Smooth muscle cell (in vitro differentiated cells): ENCODE data around the gene FAR2. TPM values are rescaled to one million over a fixed set of nuclear protein-coding genes. Genes with fewer than 3 reads are reported as not detected.
"Not testable (repeated sequence)": the region's sequence is repeated elsewhere in the genome, so short reads cannot be mapped to it uniquely, and the experiment has no call there.

Experiments used
- DNase-seq: peaks from one replicate; lab custom pipeline; 2025; ENCODE audit not compliant: unreplicated experiment; lab: John Stamatoyannopoulos, UW
- H2AFZ ChIP-seq: fragments of 200-600 bp; sonication (generic); 2 replicates; pipeline ENCODE4 v1.6.0; 2016; ENCODE audit warnings: antibody characterized with exemption, low read depth, mild to moderate bottlenecking
- H3F3A ChIP-seq: fragments of 200-600 bp; sonication (generic); 2 replicates; pipeline ENCODE4 v1.6.0; 2017; ENCODE audit warnings: antibody characterized with exemption, low read depth
- H3K27ac ChIP-seq: fragments of 200-600 bp; sonication (generic); 2 replicates; pipeline ENCODE4 v1.5.1; 2016; ENCODE audit warnings: low read depth, mild to moderate bottlenecking
- H3K27me3 ChIP-seq: fragments of 200-600 bp; sonication (generic); 2 replicates; pipeline ENCODE4 v1.6.1; 2016; ENCODE audit warnings: low read depth, mild to moderate bottlenecking
- H3K36me3 ChIP-seq: fragments of 200-600 bp; sonication (generic); 2 replicates; pipeline ENCODE4 v1.5.1; 2016; ENCODE audit warnings: low read depth
- H3K4me1 ChIP-seq: fragments of 200-600 bp; sonication (generic); 2 replicates; pipeline ENCODE4 v1.5.1; 2016; ENCODE audit warnings: low read depth
- H3K4me2 ChIP-seq: fragments of 200-600 bp; sonication (generic); 2 replicates; pipeline ENCODE4 v1.6.0; 2016; ENCODE audit warnings: mild to moderate bottlenecking
- H3K4me3 ChIP-seq: fragments of 200-600 bp; sonication (generic); 2 replicates; pipeline ENCODE4 v1.5.1; 2016; ENCODE audit warnings: mild to moderate bottlenecking
- H3K79me2 ChIP-seq: fragments of 200-600 bp; sonication (generic); 2 replicates; pipeline ENCODE4 v1.6.0; 2016; ENCODE audit warnings: low read depth, mild to moderate bottlenecking
- H3K9ac ChIP-seq: fragments of 200-600 bp; sonication (generic); 2 replicates; pipeline ENCODE4 v1.6.0; 2016; ENCODE audit warnings: low read depth
- H3K9me3 ChIP-seq: fragments of 200-600 bp; sonication (generic); replicated peaks from 2 replicates; pipeline ENCODE4 v1.5.1; 2016; ENCODE audit warnings: low read depth
- H4K20me1 ChIP-seq: fragments of 200-600 bp; sonication (generic); 2 replicates; pipeline ENCODE4 v1.6.0; 2016; ENCODE audit warnings: low read depth
- CTCF ChIP-seq: fragments of 200-600 bp; sonication (generic); IDR thresholded peaks from 2 replicates; pipeline ENCODE4 v1.5.1; 2017; ENCODE audit warnings: borderline replicate concordance, mild to moderate bottlenecking, antibody characterized with exemption; ENCODE audit not compliant: insufficient read depth, poor library complexity, severe bottlenecking
- WGBS: methylation state at CpG from one replicate; pipeline ENCODE4 v1.1.7; 2016; ENCODE audit warnings: low lambda C conversion rate; 5-methylcytosine and 5-hydroxymethylcytosine counted together
- polyA plus RNA-seq: library from polyadenylated mRNA; unstranded; fragments of >200 nt; fragmentation: Nextera tagmentation; extraction: Ambion mirVana; gene quantifications from 2 replicates; pipeline ENCODE4 v1.2.1, GENCODE V29; 2016
- total RNA-seq: library from RNA; depleted of rRNA; stranded (reverse); fragments of >200 nt; gene quantifications from 2 replicates; pipeline ENCODE4 v1.2.3, GENCODE V29; 2014

FAR2 gene
- total and polyA plus RNA-seq, 2 experiments from 2014 or later: 1.5 to 8.5 TPM

- Histone ChIP-seq H3K9me3 (no peaks in the 10 kb centered on the region), H3K36me3 (no peaks in the 10 kb centered on the region), H3K27ac (no peak overlapping the region), H3F3A (no peaks in the 10 kb centered on the region), H3K79me2 (peaks cover 90% of the 10 kb centered on the region), H3K4me2 (no peak overlapping the region), H3K27me3 (no peaks in the 10 kb centered on the region), H3K4me3 (no peak overlapping the region), H3K9ac (no peak overlapping the region), H2AFZ (no peak overlapping the region), H4K20me1 (peaks cover 41% of the 10 kb centered on the region), H3K4me1 (peaks cover 10% of the 10 kb centered on the region)
- DNase-seq: no peak
- WGBS: 98% methylated on average over 2 of the region's 2 CpGs
- no peak for TF ChIP-seq CTCF
These were observed 227.0 kb downstream of the FAR2 start for GRCh38 chr12:29376118-29376517.

- Histone ChIP-seq H3K4me3 (peak within 1 kb of the TSS; percentile 83), H4K20me1 (peaks cover 9% of the 10 kb centered on the region), H3K36me3 (no peaks in the 10 kb centered on the region), H3K27ac (peak within 1 kb of the TSS; percentile 95), H3K4me1 (peaks cover 10% of the 10 kb centered on the region), H3K4me2 (peak within 1 kb of the TSS; percentile 92), H3K9ac (peak within 1 kb of the TSS; percentile 98), H3K9me3 (no peaks in the 10 kb centered on the region), H3K27me3 (no peaks in the 10 kb centered on the region), H3F3A (no peaks in the 10 kb centered on the region), H3K79me2 (peaks cover 47% of the 10 kb centered on the region), H2AFZ (peak within 1 kb of the TSS; percentile 99)
- peak; percentile 65 for DNase-seq
- WGBS: under 1% methylated on average over 55 of the region's 55 CpGs
- no peak for TF ChIP-seq CTCF
These were observed 231.8 kb downstream of the FAR2 start, which contains the start of gene ERGIC2 for GRCh38 chr12:29380536-29381523. TSS of gene ERGIC2 (minus strand) at chr12:29381172. CDS start at chr12:29371633, 9,539 bp downstream.

GRCh38 chr12:29382251-29382650 lies 233.2 kb downstream of the FAR2 start:
- H3K4me3 ChIP-seq: no peak overlapping the region
- no peaks in the 10 kb centered on the region for H3K36me3 ChIP-seq
- H3K4me1 ChIP-seq: peaks cover 10% of the 10 kb centered on the region
- TF ChIP-seq CTCF: no peak
- H3K79me2 ChIP-seq: peaks cover 33% of the 10 kb centered on the region
- no peaks in the 10 kb centered on the region for H3F3A ChIP-seq
- no peaks in the 10 kb centered on the region for H4K20me1 ChIP-seq
- no peak overlapping the region for H3K9ac ChIP-seq
- H3K4me2 ChIP-seq: no peak overlapping the region
- WGBS: 97% methylated on average over 2 of the region's 2 CpGs
- H3K9me3 ChIP-seq: no peaks in the 10 kb centered on the region
- DNase-seq: no peak
- H3K27ac ChIP-seq: no peak overlapping the region
- H2AFZ ChIP-seq: peak overlapping the region; percentile 24
- no peaks in the 10 kb centered on the region for H3K27me3 ChIP-seq

DNA sequence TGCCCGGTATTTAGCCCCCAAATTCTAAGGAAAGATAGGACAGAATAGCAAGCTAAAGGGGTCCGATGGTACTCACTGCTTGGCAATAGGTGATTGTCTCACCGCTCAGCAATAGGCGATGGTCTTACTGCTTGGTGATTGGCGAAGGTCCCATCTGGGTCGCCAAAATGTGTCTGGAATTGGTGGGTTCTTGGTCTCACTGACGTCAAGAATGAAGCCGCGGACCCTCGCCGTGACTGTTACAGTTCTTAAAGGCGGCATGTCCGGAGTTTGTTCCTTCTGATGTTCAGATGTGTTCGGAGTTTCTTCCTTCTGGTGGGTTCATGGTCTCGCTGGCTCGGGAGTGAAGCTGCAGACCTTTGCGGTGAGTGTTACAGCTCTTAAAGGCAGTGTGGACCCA lies 236.1 kb downstream of the FAR2 start:
- H3K4me1 ChIP-seq, H3K4me3 ChIP-seq, H3K27me3 ChIP-seq, DNase-seq, H3K79me2 ChIP-seq, H3K36me3 ChIP-seq, H2AFZ ChIP-seq, H3K4me2 ChIP-seq, H3F3A ChIP-seq, H4K20me1 ChIP-seq, H3K27ac ChIP-seq, H3K9ac ChIP-seq, H3K9me3 ChIP-seq: not testable (repeated sequence)
- WGBS: 88% methylated on average over 17 of the region's 17 CpGs

Other genes starting within 250 kb of the FAR2 start
- 121 and 152 TPM in 2 replicates for gene ERGIC2, start 231.9 kb downstream of the FAR2 start, total RNA-seq
- 139 and 177 TPM in 2 replicates for gene ERGIC2, start 231.9 kb downstream of the FAR2 start, polyA plus RNA-seq